HepG2 (cell line): ENCODE data around the gene AMZ1. TPM values are rescaled to one million over a fixed set of nuclear protein-coding genes. Genes with fewer than 3 reads are reported as not detected.

ENCODE experiments used
- GABPB1 ChIP-seq: IDR thresholded peaks from 2 replicates; pipeline ENCODE4 v1.6.1; 2016; ENCODE audit warnings: mild to moderate bottlenecking, missing genetic modification reagents, moderate library complexity, missing compliant biosample characterization
- SCMH1 ChIP-seq: sonication (generic); formaldehyde crosslinking; IDR thresholded peaks from 2 replicates; pipeline ENCODE4 v1.9.0; 2021; ENCODE audit warnings: missing genetic modification reagents, mild to moderate bottlenecking, borderline replicate concordance
- ZNF20 ChIP-seq: sonication (generic); formaldehyde crosslinking; IDR thresholded peaks from 2 replicates; pipeline ENCODE4 v1.4.0; 2020; ENCODE audit warnings: mild to moderate bottlenecking, moderate library complexity, missing genetic modification reagents
- ZNF780A ChIP-seq: sonication (generic); formaldehyde crosslinking; IDR thresholded peaks from 2 replicates; pipeline ENCODE4 v1.8.0; 2022; ENCODE audit warnings: mild to moderate bottlenecking, missing genetic modification reagents, moderate library complexity
- ZSCAN5A ChIP-seq: sonication (generic); formaldehyde crosslinking; IDR thresholded peaks from 2 replicates; pipeline ENCODE4 v1.8.0; 2022; ENCODE audit warnings: mild to moderate bottlenecking, missing genetic modification reagents, borderline replicate concordance
- polyA plus RNA-seq, 8 experiments: library from polyadenylated mRNA; depleted of rRNA in 3 of 8; stranded (reverse) in 7 of 8; unstranded in 1 of 8; fragments of >200 nt; fragmentation: Illumina TruSeq in 4 of 8; extraction: Trizol in 4 of 8; gene quantifications; 2 replicates each; pipeline versions ENCODE4 v1.2.1 to v1.2.3, GENCODE V29; 2011 to 2016; ENCODE audit warnings: low read depth in 4 of 8, missing spikeins in 1 of 8, mixed read lengths in 1 of 8; ENCODE audit not compliant: insufficient read depth in 1 of 8
- total RNA-seq, 5 experiments: library from RNA; depleted of rRNA; stranded (reverse); fragments of >200 nt; fragmentation: Illumina TruSeq; extraction: Trizol; gene quantifications; 2 replicates each; pipeline ENCODE4 v1.2.3, GENCODE V29; 2016; ENCODE audit warnings: low read depth in 1 of 5
- TF ChIP-seq, protein P1 (sequence below): sonication (generic); formaldehyde crosslinking; IDR thresholded peaks from 2 replicates; pipeline ENCODE4 v1.4.0; 2020; ENCODE audit warnings: missing genetic modification reagents
- TF ChIP-seq, protein P2 (sequence below): sonication (generic); formaldehyde crosslinking; IDR thresholded peaks from 2 replicates; pipeline ENCODE4 v1.8.0; 2022; ENCODE audit warnings: mild to moderate bottlenecking, missing genetic modification reagents
- TF ChIP-seq, protein P3 (sequence below): sonication (generic); formaldehyde crosslinking; IDR thresholded peaks from 2 replicates; pipeline ENCODE4 v1.5.0; 2020; ENCODE audit warnings: mild to moderate bottlenecking, missing genetic modification reagents, borderline replicate concordance

Gene AMZ1
- total and polyA plus RNA-seq, 2 of the 13 experiments (the other 11 are each of a cell fraction or from before 2014, with no cell fraction given): 0.03 TPM; not detected in 1

- TF ChIP-seq, protein P1, sequence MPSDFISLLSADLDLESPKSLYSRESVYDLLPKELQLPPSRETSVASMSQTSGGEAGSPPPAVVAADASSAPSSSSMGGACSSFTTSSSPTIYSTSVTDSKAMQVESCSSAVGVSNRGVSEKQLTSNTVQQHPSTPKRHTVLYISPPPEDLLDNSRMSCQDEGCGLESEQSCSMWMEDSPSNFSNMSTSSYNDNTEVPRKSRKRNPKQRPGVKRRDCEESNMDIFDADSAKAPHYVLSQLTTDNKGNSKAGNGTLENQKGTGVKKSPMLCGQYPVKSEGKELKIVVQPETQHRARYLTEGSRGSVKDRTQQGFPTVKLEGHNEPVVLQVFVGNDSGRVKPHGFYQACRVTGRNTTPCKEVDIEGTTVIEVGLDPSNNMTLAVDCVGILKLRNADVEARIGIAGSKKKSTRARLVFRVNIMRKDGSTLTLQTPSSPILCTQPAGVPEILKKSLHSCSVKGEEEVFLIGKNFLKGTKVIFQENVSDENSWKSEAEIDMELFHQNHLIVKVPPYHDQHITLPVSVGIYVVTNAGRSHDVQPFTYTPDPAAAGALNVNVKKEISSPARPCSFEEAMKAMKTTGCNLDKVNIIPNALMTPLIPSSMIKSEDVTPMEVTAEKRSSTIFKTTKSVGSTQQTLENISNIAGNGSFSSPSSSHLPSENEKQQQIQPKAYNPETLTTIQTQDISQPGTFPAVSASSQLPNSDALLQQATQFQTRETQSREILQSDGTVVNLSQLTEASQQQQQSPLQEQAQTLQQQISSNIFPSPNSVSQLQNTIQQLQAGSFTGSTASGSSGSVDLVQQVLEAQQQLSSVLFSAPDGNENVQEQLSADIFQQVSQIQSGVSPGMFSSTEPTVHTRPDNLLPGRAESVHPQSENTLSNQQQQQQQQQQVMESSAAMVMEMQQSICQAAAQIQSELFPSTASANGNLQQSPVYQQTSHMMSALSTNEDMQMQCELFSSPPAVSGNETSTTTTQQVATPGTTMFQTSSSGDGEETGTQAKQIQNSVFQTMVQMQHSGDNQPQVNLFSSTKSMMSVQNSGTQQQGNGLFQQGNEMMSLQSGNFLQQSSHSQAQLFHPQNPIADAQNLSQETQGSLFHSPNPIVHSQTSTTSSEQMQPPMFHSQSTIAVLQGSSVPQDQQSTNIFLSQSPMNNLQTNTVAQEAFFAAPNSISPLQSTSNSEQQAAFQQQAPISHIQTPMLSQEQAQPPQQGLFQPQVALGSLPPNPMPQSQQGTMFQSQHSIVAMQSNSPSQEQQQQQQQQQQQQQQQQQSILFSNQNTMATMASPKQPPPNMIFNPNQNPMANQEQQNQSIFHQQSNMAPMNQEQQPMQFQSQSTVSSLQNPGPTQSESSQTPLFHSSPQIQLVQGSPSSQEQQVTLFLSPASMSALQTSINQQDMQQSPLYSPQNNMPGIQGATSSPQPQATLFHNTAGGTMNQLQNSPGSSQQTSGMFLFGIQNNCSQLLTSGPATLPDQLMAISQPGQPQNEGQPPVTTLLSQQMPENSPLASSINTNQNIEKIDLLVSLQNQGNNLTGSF (CRISPR knock-in tag): peak; percentile 74; the same call in 1 of the 2 replicates
- TF ChIP-seq ZNF780A (CRISPR knock-in tag) (no peak), ZNF20 (CRISPR knock-in tag) (no peak), ZSCAN5A (CRISPR knock-in tag) (no peak), GABPB1 (CRISPR knock-in tag) (peak; percentile 70), SCMH1 (CRISPR knock-in tag) (no peak)
- TF ChIP-seq, protein P2, sequence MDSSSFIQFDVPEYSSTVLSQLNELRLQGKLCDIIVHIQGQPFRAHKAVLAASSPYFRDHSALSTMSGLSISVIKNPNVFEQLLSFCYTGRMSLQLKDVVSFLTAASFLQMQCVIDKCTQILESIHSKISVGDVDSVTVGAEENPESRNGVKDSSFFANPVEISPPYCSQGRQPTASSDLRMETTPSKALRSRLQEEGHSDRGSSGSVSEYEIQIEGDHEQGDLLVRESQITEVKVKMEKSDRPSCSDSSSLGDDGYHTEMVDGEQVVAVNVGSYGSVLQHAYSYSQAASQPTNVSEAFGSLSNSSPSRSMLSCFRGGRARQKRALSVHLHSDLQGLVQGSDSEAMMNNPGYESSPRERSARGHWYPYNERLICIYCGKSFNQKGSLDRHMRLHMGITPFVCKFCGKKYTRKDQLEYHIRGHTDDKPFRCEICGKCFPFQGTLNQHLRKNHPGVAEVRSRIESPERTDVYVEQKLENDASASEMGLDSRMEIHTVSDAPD: peak; percentile 77; the same call in 1 of the 2 replicates
- TF ChIP-seq, protein P3, sequence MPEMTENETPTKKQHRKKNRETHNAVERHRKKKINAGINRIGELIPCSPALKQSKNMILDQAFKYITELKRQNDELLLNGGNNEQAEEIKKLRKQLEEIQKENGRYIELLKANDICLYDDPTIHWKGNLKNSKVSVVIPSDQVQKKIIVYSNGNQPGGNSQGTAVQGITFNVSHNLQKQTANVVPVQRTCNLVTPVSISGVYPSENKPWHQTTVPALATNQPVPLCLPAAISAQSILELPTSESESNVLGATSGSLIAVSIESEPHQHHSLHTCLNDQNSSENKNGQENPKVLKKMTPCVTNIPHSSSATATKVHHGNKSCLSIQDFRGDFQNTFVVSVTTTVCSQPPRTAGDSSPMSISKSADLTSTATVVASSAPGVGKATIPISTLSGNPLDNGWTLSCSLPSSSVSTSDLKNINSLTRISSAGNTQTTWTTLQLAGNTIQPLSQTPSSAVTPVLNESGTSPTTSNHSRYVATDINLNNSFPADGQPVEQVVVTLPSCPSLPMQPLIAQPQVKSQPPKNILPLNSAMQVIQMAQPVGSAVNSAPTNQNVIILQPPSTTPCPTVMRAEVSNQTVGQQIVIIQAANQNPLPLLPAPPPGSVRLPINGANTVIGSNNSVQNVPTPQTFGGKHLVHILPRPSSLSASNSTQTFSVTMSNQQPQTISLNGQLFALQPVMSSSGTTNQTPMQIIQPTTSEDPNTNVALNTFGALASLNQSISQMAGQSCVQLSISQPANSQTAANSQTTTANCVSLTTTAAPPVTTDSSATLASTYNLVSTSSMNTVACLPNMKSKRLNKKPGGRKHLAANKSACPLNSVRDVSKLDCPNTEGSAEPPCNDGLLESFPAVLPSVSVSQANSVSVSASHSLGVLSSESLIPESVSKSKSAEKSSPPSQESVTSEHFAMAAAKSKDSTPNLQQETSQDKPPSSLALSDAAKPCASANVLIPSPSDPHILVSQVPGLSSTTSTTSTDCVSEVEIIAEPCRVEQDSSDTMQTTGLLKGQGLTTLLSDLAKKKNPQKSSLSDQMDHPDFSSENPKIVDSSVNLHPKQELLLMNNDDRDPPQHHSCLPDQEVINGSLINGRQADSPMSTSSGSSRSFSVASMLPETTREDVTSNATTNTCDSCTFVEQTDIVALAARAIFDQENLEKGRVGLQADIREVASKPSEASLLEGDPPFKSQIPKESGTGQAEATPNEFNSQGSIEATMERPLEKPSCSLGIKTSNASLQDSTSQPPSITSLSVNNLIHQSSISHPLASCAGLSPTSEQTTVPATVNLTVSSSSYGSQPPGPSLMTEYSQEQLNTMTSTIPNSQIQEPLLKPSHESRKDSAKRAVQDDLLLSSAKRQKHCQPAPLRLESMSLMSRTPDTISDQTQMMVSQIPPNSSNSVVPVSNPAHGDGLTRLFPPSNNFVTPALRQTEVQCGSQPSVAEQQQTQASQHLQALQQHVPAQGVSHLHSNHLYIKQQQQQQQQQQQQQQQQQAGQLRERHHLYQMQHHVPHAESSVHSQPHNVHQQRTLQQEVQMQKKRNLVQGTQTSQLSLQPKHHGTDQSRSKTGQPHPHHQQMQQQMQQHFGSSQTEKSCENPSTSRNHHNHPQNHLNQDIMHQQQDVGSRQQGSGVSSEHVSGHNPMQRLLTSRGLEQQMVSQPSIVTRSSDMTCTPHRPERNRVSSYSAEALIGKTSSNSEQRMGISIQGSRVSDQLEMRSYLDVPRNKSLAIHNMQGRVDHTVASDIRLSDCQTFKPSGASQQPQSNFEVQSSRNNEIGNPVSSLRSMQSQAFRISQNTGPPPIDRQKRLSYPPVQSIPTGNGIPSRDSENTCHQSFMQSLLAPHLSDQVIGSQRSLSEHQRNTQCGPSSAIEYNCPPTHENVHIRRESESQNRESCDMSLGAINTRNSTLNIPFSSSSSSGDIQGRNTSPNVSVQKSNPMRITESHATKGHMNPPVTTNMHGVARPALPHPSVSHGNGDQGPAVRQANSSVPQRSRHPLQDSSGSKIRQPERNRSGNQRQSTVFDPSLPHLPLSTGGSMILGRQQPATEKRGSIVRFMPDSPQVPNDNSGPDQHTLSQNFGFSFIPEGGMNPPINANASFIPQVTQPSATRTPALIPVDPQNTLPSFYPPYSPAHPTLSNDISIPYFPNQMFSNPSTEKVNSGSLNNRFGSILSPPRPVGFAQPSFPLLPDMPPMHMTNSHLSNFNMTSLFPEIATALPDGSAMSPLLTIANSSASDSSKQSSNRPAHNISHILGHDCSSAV (CRISPR knock-in tag): no peak
These were observed 46.3 kb upstream of the AMZ1 start (continued) for GRCh38 chr7:2641406-2642393.
